CD4-positive, alpha-beta T cell treated with Interferon gamma for 1 hour (primary cell): ENCODE measurements around the gene ST8SIA1.

ENCODE experiments used
- DNase-seq: peaks from one replicate; pipeline ENCODE4 v3.0.0-alpha.2; 2020

ST8SIA1 gene

DNA sequence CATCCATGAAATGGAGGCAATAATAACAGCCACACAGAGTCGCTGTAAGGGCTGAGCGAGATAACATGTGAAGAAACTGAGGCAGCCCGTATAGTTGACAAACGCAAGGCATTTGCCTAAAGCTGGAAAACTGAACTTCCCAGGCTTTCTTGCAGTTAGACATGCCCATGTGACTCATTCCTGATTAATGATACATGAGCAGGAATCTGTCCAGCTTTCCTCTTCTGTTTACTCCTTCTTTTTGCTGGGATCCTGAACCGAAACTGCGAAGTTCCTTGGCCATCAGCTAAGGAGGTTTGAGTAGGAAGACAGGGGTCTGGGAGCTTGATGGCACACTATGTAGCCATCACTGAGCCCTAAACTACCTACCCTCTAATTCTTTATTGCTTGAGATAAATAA, 52.2 kb downstream of the ST8SIA1 start:
- DNase-seq: no peak

- DNase-seq: no peak
Measured at GRCh38 chr12:22276867-22277266, 57.6 kb downstream of the ST8SIA1 start.

GRCh38 chr12:22276313-22276712, 58.2 kb downstream of the ST8SIA1 start:
- no peak for DNase-seq

DNA sequence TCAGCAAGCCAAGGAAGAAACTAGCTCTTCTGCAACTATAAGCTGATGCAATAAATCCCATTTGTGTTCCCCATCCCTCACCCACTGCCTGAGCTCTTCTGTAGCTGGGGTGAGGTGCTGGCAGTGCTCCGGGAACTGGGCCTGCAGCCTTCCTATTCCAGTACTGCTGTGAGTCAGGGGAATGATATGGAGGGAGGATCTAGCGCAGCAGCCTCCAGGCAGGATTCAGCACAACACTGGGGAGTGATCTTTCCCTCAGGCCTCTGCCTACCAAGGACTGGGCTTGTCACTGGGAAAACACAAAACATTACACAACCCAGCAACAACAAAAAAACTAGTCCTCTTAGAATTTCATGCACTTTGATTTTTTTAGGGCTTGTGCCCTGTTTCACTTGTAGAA, 58.7 kb downstream of the ST8SIA1 start:
- no peak for DNase-seq

DNA sequence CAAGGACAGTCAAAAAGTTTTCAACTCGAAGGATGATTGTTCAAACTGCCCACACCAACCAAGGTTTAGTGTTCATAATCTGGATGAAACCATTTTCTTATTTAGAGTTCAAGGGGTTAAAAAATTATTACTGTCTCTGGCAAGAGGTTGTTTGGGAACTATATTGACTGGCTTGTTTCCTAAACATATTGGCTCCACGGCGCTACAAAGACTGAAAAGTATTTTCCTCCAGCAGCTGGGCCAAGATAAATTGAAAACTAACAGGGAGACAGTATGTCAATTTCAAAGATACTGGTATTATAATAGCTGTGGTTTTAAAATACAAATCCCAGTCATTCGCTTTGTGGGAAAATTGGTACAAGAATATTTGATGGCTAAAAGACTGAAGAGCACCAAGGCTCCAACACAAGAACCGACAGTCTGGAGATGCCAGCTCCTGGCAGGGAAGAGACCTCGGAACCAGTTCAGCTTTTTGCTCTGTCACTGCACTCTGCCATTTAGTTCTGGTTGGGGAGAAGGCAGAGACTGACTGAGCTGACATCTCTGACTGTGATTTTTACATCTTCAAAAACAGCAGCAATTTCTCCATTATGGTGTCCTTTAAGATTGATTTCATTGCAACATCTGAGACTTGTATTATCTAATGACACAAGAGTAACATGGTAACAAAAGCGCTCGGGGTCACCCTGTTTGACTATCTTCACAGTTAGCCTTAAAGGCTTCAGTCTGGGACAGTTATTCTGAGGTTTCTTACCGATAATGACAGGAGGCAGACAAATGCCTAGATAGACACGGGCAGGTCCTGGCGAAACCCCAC, 62.0 kb downstream of the ST8SIA1 start:
- DNase-seq: no peak

GRCh38 chr12:22271023-22271422, 63.5 kb downstream of the ST8SIA1 start:
- no peak for DNase-seq

GRCh38 chr12:22268973-22269372, 65.5 kb downstream of the ST8SIA1 start:
- DNase-seq: no peak

GRCh38 chr12:22268406-22268805, 66.1 kb downstream of the ST8SIA1 start:
- no peak for DNase-seq

- no peak for DNase-seq
Measured at GRCh38 chr12:22266101-22266500, 68.4 kb downstream of the ST8SIA1 start.

DNA sequence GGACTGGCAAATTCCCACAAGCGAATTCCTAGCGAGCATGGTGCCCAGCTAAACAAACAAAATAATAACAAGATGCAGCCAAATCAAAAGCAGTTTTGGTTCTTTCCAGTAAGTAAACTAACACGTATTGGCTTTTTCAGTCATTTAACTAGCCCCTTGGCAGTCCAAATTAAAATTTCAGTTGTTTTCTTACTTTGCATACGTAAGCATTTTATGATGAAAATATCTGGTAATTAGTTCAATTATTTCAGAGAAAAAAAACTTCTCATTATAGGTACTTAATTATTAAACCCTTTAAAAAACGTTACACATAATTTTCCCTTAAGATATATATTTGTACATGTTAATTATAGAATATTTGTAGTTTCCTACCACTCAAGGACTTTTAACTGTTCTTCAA, 70.1 kb downstream of the ST8SIA1 start:
- no peak for DNase-seq

DNA sequence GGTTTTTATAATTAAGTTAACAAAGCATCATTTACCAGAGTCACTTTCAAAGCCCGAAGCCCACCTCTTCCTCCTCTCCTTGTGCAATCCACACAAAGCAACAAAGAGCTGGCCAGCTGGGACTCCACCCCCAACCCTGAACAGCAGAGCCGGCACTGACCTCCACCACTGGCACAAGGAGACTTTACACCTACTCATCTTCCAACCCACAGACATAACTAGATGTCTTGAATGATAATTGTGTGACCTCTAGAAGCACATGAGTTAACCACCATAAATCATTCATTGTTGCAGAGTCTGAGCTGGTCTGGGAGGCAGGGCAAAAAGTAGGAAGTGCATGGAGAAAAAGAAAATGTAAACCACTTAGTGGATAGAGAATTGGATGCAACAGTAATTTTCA, 72.2 kb downstream of the ST8SIA1 start:
- DNase-seq: no peak

DNA sequence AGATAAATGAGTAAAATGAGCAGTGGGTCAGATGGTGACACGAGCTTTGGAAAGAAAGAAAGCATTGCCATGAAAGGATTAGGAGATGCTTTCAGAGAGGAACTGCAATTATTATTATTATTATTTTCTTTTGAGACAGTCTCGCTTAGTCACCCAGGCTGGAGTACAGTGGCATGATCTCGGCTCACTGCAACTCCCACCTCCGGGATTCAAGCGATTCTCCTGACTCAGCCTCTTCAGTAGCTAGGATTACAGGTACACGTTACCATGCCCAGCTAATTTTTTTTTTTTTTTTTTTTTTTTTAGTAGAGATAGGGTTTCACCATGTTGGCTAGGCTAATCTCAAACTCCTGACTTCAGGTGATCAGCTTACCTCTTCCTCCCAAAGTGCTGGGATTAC, 77.4 kb downstream of the ST8SIA1 start:
- DNase-seq: no peak

DNA sequence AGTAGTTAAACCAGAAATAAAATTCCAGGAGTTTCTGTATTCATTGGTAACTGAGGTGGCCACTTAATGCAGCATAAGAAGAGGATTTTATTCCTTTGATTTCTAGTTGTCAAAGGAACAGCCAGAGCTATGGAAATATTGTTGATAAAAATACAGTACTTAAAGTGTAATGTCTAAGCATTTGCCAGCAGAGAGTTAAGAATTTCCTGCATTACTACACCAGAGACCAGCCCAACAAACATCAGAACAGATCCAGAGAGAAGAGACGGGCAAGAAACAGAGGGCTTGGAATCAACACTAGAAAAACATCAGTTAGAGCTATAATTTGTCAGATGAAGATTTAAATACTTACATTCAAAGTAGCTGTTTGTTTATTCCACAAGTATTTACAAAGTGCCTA, 77.9 kb downstream of the ST8SIA1 start:
- DNase-seq: no peak

DNA sequence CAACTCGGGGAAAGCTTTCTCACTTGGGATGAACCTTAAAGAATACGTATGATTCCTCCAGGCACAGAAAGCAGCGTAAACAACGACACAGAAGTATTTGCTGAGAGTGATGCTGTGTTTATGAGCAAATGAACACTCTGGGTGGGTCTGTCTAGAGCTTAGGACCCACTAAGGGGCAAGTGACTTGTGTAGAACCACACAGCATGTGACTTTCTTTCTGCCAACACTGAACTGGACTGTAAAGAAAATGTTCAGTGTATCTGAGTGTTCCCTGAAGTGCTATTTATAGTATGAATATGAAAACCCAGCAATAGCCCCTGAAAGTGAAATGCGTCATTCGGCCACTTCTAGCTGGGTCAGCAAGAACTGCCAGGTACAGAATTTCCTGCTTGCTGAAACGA, 78.5 kb downstream of the ST8SIA1 start:
- no peak for DNase-seq

DNA sequence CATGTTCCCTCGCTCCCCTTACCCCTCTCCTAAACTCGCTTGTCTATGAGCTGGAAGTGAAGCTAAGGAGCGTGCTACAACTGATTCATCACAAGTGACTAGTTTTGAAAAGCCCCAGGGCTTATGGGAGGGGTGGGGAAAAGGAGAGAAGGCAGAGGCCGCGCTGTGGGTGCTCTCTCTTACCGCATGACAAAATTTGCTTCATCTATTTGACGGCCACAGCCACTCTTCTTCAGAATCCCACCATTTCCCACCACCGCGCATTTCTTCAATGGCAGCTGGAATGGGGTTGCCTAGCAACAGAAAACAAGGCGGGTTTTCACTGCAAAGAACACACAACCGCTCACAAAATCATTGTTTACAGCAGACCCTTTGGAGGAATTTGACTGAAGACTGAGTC, 79.4 kb downstream of the ST8SIA1 start:
- DNase-seq: no peak

- DNase-seq: no peak
Measured at GRCh38 chr12:22254478-22254877, 80.0 kb downstream of the ST8SIA1 start.

DNA sequence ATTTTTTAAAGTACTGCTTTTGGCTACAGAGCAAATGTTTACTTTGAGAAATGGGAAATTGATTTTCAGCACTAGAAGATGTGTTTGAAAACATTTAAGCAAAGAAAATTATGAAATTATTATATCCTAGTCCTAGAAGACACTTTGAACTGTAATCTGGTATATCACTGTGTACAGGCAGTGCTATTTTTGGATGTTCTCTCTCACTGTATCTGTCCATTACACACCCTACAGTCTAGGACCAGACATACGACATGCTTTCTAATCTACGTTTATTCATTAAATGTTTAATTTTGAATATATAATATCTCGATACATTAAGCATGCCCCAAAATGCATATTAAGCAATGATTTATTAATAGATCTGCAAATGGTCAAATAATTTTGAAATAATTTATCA, 82.5 kb downstream of the ST8SIA1 start:
- DNase-seq: no peak

DNA sequence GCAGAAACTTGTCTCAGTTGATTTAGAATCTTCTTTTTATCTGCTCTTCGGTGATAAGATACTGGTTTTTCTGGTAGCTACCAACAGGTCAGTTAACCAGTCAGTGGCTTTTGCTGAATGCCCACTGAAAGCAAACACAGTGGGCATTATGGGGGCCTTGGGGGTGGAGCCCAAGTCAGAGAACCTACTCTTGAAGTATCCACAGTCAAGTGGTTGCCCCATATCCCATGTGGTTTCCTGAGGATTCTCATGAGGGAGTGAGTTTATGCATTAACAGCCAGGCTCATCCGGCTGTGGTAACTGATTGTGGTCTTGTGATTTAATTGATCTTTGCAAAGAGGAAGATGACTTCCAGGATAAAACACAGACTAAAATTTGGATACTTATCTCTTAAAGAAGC, 83.7 kb downstream of the ST8SIA1 start:
- no peak for DNase-seq

- no peak for DNase-seq
Measured at GRCh38 chr12:22248571-22249115, 85.9 kb downstream of the ST8SIA1 start.

DNA sequence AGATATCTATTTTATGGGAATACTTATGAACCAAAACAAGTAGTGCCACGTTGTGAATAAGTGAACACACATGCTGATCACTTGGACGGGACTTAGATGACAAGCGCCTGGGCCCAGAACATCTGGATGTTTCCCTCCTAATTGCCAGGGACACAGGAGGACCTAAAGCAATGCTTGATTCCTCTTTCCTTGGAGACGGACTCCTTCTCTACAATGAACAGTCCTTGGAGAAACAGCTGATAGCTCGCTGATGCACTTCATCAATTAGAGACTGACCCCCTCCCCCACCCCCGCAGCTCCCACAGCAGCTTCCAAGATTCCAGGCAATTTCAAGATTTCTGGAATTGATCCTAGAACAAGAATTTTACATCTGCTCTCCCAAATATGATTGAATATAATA, 86.4 kb downstream of the ST8SIA1 start:
- no peak for DNase-seq

DNA sequence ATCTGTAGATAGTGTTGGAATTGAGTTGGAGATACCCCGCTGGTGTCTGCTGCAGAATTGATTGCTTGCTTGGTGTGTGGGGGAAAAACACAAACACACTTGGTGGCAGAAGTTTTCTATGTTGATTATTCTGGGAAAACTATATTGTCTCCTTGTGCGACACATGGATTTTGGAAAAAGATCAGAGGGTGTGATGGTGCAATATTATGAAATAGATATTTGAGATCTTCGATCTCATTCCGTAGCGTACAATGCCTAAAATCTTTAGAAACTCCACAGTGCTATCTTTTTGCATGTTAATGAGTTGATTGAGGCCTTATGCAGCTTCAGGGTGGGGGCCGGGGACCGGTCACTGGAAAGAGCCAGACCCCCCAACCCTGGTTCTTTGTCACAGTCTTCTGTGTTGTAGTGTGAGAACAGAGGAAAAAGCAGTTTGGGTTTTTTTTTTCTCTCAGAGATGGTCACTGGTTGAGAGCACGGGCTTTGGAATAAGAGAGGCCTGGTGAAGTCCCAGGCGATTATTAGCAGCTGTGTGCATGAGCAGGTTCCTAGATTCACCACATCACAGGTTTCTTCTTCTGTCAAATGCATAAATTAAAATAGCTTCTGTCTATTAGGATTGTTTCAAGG, 88.2 kb downstream of the ST8SIA1 start:
- no peak for DNase-seq

DNA sequence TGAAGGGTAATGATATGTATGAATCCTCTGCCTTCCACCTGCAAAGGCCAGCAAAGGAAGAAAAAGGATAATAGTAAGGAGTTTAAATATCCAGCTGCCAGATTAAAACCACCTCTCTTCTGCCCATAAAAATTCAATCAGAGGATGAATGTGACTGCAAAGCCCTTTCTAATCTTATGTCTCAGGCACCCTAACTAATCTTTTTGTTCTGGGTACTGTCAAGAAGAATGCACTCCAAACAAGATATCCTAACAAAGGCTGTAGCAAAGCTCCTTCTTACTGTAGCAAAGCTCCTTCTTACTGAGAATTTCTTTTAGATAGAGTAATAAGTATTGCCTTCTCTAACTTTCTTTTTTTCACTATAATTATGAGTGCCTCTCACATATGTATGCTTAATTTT, 91.8 kb downstream of the ST8SIA1 start:
- no peak for DNase-seq

- no peak for DNase-seq
Measured at GRCh38 chr12:22238211-22238610, 96.3 kb downstream of the ST8SIA1 start.

- no peak for DNase-seq
Measured at GRCh38 chr12:22234561-22234960, 99.9 kb downstream of the ST8SIA1 start.

GRCh38 chr12:22231836-22232235, 102.7 kb downstream of the ST8SIA1 start:
- DNase-seq: no peak
